Gastrocnemius medialis (tissue), 4 donors: ENCODE measurements around the gene MAPK1.

ENCODE experiments used
- CTCF ChIP-seq, 5 experiments: fragments of 450-650 bp in 3 of 5; fragments of 200-600 bp in 2 of 5; sonication (generic) in 2 of 5; IDR thresholded peaks in 4 of 5; conservative IDR thresholded peaks in 1 of 5; 1 replicate in 4 of 5; 2 replicates in 1 of 5; pipeline ENCODE4 v1.5.1; 2016 to 2019; ENCODE audit warnings: antibody characterized with exemption in 5 of 5, mild to moderate bottlenecking in 3 of 5, moderate library complexity in 3 of 5
- POLR2A ChIP-seq, 2 donors: fragments of 450-650 bp; IDR thresholded peaks; one replicate each; pipeline ENCODE4 v1.6.1; 2017; ENCODE audit warnings: antibody characterized with exemption in 2 of 2, mild to moderate bottlenecking in 2 of 2, moderate library complexity in 2 of 2

- TF ChIP-seq CTCF (IDR thresholded peaks at IDR 0.05 in 4 of 5, conservative IDR thresholded peaks at IDR 0.05 in 1 of 5) = no peak
- no peak for TF ChIP-seq POLR2A (IDR thresholded peaks at IDR 0.05)
These were observed 5.6 kb downstream of the MAPK1 start for GRCh38 chr22:21861851-21862250.
